ENCODE data around the gene MRPL44. TPM values are rescaled to one million over a fixed set of nuclear protein-coding genes. Genes with fewer than 3 reads are reported as not detected.
"Not testable (repeated sequence)": the region's sequence is repeated elsewhere in the genome, so short reads cannot be mapped to it uniquely, and the experiment has no call there.

Gene MRPL44
- total RNA-seq, 1 donor from 2014 or later: 22.7 TPM

- DNase-seq (ENCODE audit: extremely low spot score, unreplicated experiment): no peak
- H3K27ac Mint-ChIP-seq (ENCODE audit: unreplicated experiment): no peak overlapping the region
- H3K36me3 Mint-ChIP-seq (ENCODE audit: unreplicated experiment): peaks cover 18% of the 10 kb centered on the region
- no peaks in the 10 kb centered on the region for H3K9me3 Mint-ChIP-seq (ENCODE audit: unreplicated experiment)
- no peak overlapping the region for H3K4me3 Mint-ChIP-seq (ENCODE audit: unreplicated experiment)
- H3K27me3 Mint-ChIP-seq (ENCODE audit: unreplicated experiment): no peaks in the 10 kb centered on the region
- no peak for TF ChIP-seq CTCF (IDR thresholded peaks at IDR 0.05)
- peaks cover 6% of the 10 kb centered on the region for H3K4me1 Mint-ChIP-seq (ENCODE audit: unreplicated experiment)
Measured at GRCh38 chr2:223996391-223996790, 39.1 kb downstream of the MRPL44 start.

GRCh38 chr2:223997938-223998337 lies 40.7 kb downstream of the MRPL44 start:
- DNase-seq (ENCODE audit: extremely low spot score, unreplicated experiment): no peak
- no peak overlapping the region for H3K4me3 Mint-ChIP-seq (ENCODE audit: unreplicated experiment)
- H3K36me3 Mint-ChIP-seq (ENCODE audit: unreplicated experiment): peaks cover 18% of the 10 kb centered on the region
- no peak for TF ChIP-seq CTCF (IDR thresholded peaks at IDR 0.05)
- H3K4me1 Mint-ChIP-seq (ENCODE audit: unreplicated experiment): peaks cover 6% of the 10 kb centered on the region
- H3K27me3 Mint-ChIP-seq (ENCODE audit: unreplicated experiment): no peaks in the 10 kb centered on the region
- no peak overlapping the region for H3K27ac Mint-ChIP-seq (ENCODE audit: unreplicated experiment)
- H3K9me3 Mint-ChIP-seq (ENCODE audit: unreplicated experiment): no peaks in the 10 kb centered on the region

- DNase-seq (ENCODE audit: extremely low spot score, unreplicated experiment): no peak
Measured at GRCh38 chr2:223998948-223999347, 41.7 kb downstream of the MRPL44 start.

GRCh38 chr2:223999862-224000261 lies 42.6 kb downstream of the MRPL44 start:
- H3K27ac Mint-ChIP-seq (ENCODE audit: unreplicated experiment): no peak overlapping the region

More at GRCh38 chr2:223998948-223999347, 41.7 kb downstream of the MRPL44 start:
- Mint-ChIP-seq H3K4me3 (ENCODE audit: unreplicated experiment) (no peak overlapping the region), H3K27ac (ENCODE audit: unreplicated experiment) (no peak overlapping the region), H3K4me1 (ENCODE audit: unreplicated experiment) (peaks cover 3% of the 10 kb centered on the region), H3K36me3 (ENCODE audit: unreplicated experiment) (peaks cover 18% of the 10 kb centered on the region), H3K27me3 (ENCODE audit: unreplicated experiment) (no peaks in the 10 kb centered on the region), H3K9me3 (ENCODE audit: unreplicated experiment) (no peaks in the 10 kb centered on the region)
- TF ChIP-seq CTCF (IDR thresholded peaks at IDR 0.05): no peak

GRCh38 chr2:224000662-224001061 lies 43.4 kb downstream of the MRPL44 start:
- not testable (repeated sequence) for H3K27ac Mint-ChIP-seq (ENCODE audit: unreplicated experiment); H3K27me3 Mint-ChIP-seq (ENCODE audit: unreplicated experiment); H3K4me3 Mint-ChIP-seq (ENCODE audit: unreplicated experiment); DNase-seq (ENCODE audit: extremely low spot score, unreplicated experiment); H3K9me3 Mint-ChIP-seq (ENCODE audit: unreplicated experiment); H3K4me1 Mint-ChIP-seq (ENCODE audit: unreplicated experiment)
- peaks cover 14% of the 10 kb centered on the region for H3K36me3 Mint-ChIP-seq (ENCODE audit: unreplicated experiment)

More at GRCh38 chr2:223999862-224000261, 42.6 kb downstream of the MRPL44 start:
- TF ChIP-seq CTCF (IDR thresholded peaks at IDR 0.05): no peak
- H3K9me3 Mint-ChIP-seq (ENCODE audit: unreplicated experiment): no peaks in the 10 kb centered on the region
- peaks cover 3% of the 10 kb centered on the region for H3K4me1 Mint-ChIP-seq (ENCODE audit: unreplicated experiment)
- H3K27me3 Mint-ChIP-seq (ENCODE audit: unreplicated experiment): no peaks in the 10 kb centered on the region
- H3K36me3 Mint-ChIP-seq (ENCODE audit: unreplicated experiment): peaks cover 18% of the 10 kb centered on the region
- H3K4me3 Mint-ChIP-seq (ENCODE audit: unreplicated experiment): no peak overlapping the region
- no peak for DNase-seq (ENCODE audit: extremely low spot score, unreplicated experiment)
